Measurements from ENCODE around the gene UCKL1.

DNA sequence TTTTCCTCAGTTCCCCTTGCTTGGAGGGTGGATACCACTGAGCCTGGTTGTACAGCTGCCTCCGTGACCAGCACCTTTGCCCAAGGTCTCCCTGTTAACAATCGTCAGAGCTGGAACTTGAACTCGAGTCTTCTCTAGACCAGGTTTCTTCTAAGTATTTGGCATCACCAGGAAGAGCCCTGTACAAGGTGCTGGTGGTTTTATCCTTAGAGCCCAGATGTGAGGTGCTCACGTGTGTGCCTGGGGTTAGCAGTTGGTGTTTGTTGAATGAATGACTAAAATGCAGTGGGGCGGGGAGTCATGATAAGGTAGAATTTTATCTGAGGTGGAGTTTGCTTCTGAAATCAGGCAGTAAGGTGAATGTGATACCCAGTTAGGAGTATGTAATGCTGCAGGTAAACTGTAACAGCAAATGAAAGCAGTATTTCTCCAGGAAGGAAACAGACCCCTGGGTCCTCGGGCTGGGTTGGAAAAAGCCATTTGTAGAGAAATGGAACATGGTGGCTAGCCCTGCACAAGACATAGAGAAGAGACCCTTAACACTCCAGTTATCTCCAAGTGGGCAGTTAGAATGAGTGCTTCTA, 58.1 kb downstream of the UCKL1 start:
- TF ChIP-seq, protein P1, sequence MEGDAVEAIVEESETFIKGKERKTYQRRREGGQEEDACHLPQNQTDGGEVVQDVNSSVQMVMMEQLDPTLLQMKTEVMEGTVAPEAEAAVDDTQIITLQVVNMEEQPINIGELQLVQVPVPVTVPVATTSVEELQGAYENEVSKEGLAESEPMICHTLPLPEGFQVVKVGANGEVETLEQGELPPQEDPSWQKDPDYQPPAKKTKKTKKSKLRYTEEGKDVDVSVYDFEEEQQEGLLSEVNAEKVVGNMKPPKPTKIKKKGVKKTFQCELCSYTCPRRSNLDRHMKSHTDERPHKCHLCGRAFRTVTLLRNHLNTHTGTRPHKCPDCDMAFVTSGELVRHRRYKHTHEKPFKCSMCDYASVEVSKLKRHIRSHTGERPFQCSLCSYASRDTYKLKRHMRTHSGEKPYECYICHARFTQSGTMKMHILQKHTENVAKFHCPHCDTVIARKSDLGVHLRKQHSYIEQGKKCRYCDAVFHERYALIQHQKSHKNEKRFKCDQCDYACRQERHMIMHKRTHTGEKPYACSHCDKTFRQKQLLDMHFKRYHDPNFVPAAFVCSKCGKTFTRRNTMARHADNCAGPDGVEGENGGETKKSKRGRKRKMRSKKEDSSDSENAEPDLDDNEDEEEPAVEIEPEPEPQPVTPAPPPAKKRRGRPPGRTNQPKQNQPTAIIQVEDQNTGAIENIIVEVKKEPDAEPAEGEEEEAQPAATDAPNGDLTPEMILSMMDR (IDR thresholded peaks at IDR 0.05) = no peak
- no peak for TF ChIP-seq POLR2A (IDR thresholded peaks at IDR 0.05)
